ENCODE data around the gene ADGB. TPM values are rescaled to one million over a fixed set of nuclear protein-coding genes. Genes with fewer than 3 reads are reported as not detected.

Gene ADGB
- not detected in 2 replicates for total RNA-seq

GRCh38 chr6:146598772-146599405 is at the start of gene ADGB:
Gene ADGB (plus strand): TSS chr6:146598972. CDS start chr6:146599041, 69 bp downstream.

Other genes starting within 250 kb of the ADGB start
- 123 and 165 TPM in 2 replicates for gene RAB32, start 55.1 kb upstream of the ADGB start, total RNA-seq